Neural cell (in vitro differentiated cells): ENCODE data around the gene CNKSR2. TPM values are rescaled to one million over a fixed set of nuclear protein-coding genes. Genes with fewer than 3 reads are reported as not detected.

Experiments
- H2AFZ ChIP-seq: fragments of 200-600, 300-800 bp; sonication (generic), shearing (Covaris generic); 2 replicates; pipeline ENCODE4 v1.6.0; 2014; ENCODE audit warnings: low read depth, mild to moderate bottlenecking, antibody characterized with exemption, low read length, moderate library complexity
- H3F3A ChIP-seq: fragments of 200-600 bp; shearing (Covaris generic); 2 replicates; pipeline ENCODE4 v1.6.1; 2016; ENCODE audit warnings: mild to moderate bottlenecking, moderate library complexity, mixed read lengths, antibody characterized with exemption, low read length; ENCODE audit not compliant: insufficient read depth, poor library complexity, severe bottlenecking
- H3K27ac ChIP-seq: fragments of 200-600, 300-800 bp; sonication (generic), shearing (Covaris generic); 2 replicates; pipeline ENCODE4 v1.5.1; 2014; ENCODE audit warnings: mild to moderate bottlenecking, low read length, moderate library complexity
- H3K27me3 ChIP-seq: fragments of 300-800, 200-600 bp; sonication (generic), shearing (Covaris generic); 2 replicates; pipeline ENCODE4 v1.6.0; 2014; ENCODE audit warnings: mild to moderate bottlenecking, low read depth, low read length, moderate library complexity; ENCODE audit not compliant: insufficient read depth
- H3K36me3 ChIP-seq: fragments of 300-800, 200-600 bp; sonication (generic), shearing (Covaris generic); 2 replicates; pipeline ENCODE4 v1.5.1; 2014; ENCODE audit warnings: mild to moderate bottlenecking, antibody characterized with exemption, low read length, moderate library complexity; ENCODE audit not compliant: insufficient read depth
- H3K4me2 ChIP-seq: fragments of 300-800, 200-600 bp; sonication (generic), shearing (Covaris generic); 2 replicates; pipeline ENCODE4 v1.6.0; 2014; ENCODE audit warnings: mild to moderate bottlenecking, low read length
- H3K4me3 ChIP-seq: fragments of 300-800, 200-600 bp; sonication (generic), shearing (Covaris generic); 2 replicates; pipeline ENCODE4 v1.5.1; 2014; ENCODE audit warnings: mild to moderate bottlenecking, low read length, moderate library complexity
- H3K79me2 ChIP-seq: fragments of 200-600 bp; shearing (Covaris generic); replicated peaks from 2 replicates; pipeline ENCODE4 v1.6.0; 2014; ENCODE audit warnings: mild to moderate bottlenecking, low read length, moderate library complexity; ENCODE audit not compliant: insufficient read depth
- H3K9ac ChIP-seq: fragments of 300-800, 200-600 bp; sonication (generic), shearing (Covaris generic); 2 replicates; pipeline ENCODE4 v1.6.1; 2016; ENCODE audit warnings: mild to moderate bottlenecking, low read length, mixed read lengths
- H3K9me2 ChIP-seq: fragments of 200-600 bp; shearing (Covaris generic); 2 replicates; pipeline ENCODE4 v1.6.1; 2016; ENCODE audit warnings: mild to moderate bottlenecking, low read length, mixed read lengths; ENCODE audit not compliant: insufficient read depth
- H3K9me3 ChIP-seq: fragments of 200-600, 300-800 bp; sonication (generic), shearing (Covaris generic); 2 replicates; pipeline ENCODE4 v1.6.1; 2016; ENCODE audit warnings: mild to moderate bottlenecking, mixed run types, low read length, moderate library complexity, mixed read lengths
- H4K20me1 ChIP-seq: fragments of 200-600 bp; shearing (Covaris generic); 2 replicates; pipeline ENCODE4 v1.6.1; 2016; ENCODE audit warnings: mild to moderate bottlenecking, mixed run types; ENCODE audit not compliant: insufficient read depth
- CTCF ChIP-seq: fragments of 450-650 bp; IDR thresholded peaks from 2 replicates; pipeline ENCODE4 v1.5.1; 2014; ENCODE audit warnings: antibody characterized with exemption, mild to moderate bottlenecking, moderate library complexity; ENCODE audit not compliant: poor library complexity, severe bottlenecking
- EP300 ChIP-seq: fragments of 450-650 bp; conservative IDR thresholded peaks from 2 replicates; pipeline ENCODE4 v1.6.1; 2014; ENCODE audit warnings: antibody characterized with exemption, mild to moderate bottlenecking, moderate library complexity; ENCODE audit not compliant: poor library complexity, severe bottlenecking
- EZH2 ChIP-seq: fragments of 200-600, 300-800 bp; shearing (Covaris generic), sonication (generic); IDR thresholded peaks from 2 replicates; pipeline ENCODE4 v1.6.1; 2014; ENCODE audit warnings: antibody characterized with exemption, low read length, borderline replicate concordance, mild to moderate bottlenecking; ENCODE audit not compliant: insufficient read depth, poor library complexity, severe bottlenecking
- MXI1 ChIP-seq: fragments of 450-650 bp; conservative IDR thresholded peaks from 2 replicates; pipeline ENCODE4 v1.6.1; 2014; ENCODE audit warnings: antibody characterized with exemption, mild to moderate bottlenecking; ENCODE audit not compliant: poor library complexity, severe bottlenecking
- RAD21 ChIP-seq: fragments of 450-650 bp; conservative IDR thresholded peaks from 2 replicates; pipeline ENCODE4 v1.6.1; 2014; ENCODE audit warnings: antibody characterized with exemption, mild to moderate bottlenecking, moderate library complexity
- REST ChIP-seq: IDR thresholded peaks from 2 replicates; pipeline ENCODE4 v1.6.1; 2012; ENCODE audit warnings: borderline replicate concordance
- SMC3 ChIP-seq: fragments of 450-650 bp; conservative IDR thresholded peaks from 2 replicates; pipeline ENCODE4 v1.6.1; 2014; ENCODE audit warnings: antibody characterized with exemption, mild to moderate bottlenecking, moderate library complexity; ENCODE audit not compliant: poor library complexity
- TAF1 ChIP-seq: IDR thresholded peaks from 2 replicates; pipeline ENCODE4 v1.6.1; 2012; ENCODE audit warnings: low read depth
- polyA plus RNA-seq: library from polyadenylated mRNA; depleted of rRNA; stranded (reverse); fragments of >200 nt; gene quantifications from 2 replicates; pipeline ENCODE4 v1.2.3, GENCODE V29; 2014

The CNKSR2 gene
- polyA plus RNA-seq, 1 donor from 2014 or later = 31.1 TPM

- no peaks in the 10 kb centered on the region for H4K20me1 ChIP-seq
- no peak overlapping the region for H3K9ac ChIP-seq
- H2AFZ ChIP-seq = no peak overlapping the region
- H3K4me3 ChIP-seq = no peak overlapping the region
- no peak overlapping the region for H3K27ac ChIP-seq
- no peaks in the 10 kb centered on the region for H3K36me3 ChIP-seq
- H3F3A ChIP-seq = no peaks in the 10 kb centered on the region
- H3K9me3 ChIP-seq = no peaks in the 10 kb centered on the region
- H3K9me2 ChIP-seq = no peaks in the 10 kb centered on the region
- no peaks in the 10 kb centered on the region for H3K27me3 ChIP-seq
- peaks cover 73% of the 10 kb centered on the region for H3K79me2 ChIP-seq
- no peak overlapping the region for H3K4me2 ChIP-seq
- TF ChIP-seq MXI1 (no peak), CTCF (peak; percentile 30), SMC3 (no peak), RAD21 (no peak), EP300 (no peak), REST (no peak), EZH2 (no peak)
Measured at GRCh38 chrX:21382715-21383114, 8.5 kb downstream of the CNKSR2 start.

- Histone ChIP-seq H3K79me2 (peaks cover 68% of the 10 kb centered on the region), H3K4me2 (no peak overlapping the region), H3K27ac (no peak overlapping the region), H3K9me3 (no peaks in the 10 kb centered on the region), H3K27me3 (no peaks in the 10 kb centered on the region), H3K4me3 (no peak overlapping the region), H2AFZ (no peak overlapping the region), H3K36me3 (no peaks in the 10 kb centered on the region), H3K9ac (no peak overlapping the region), H4K20me1 (no peaks in the 10 kb centered on the region), H3K9me2 (no peaks in the 10 kb centered on the region), H3F3A (no peaks in the 10 kb centered on the region)
- no peak for TF ChIP-seq RAD21
- TF ChIP-seq CTCF = no peak
- no peak for TF ChIP-seq MXI1
- no peak for TF ChIP-seq EP300
- no peak for TF ChIP-seq TAF1
- no peak for TF ChIP-seq EZH2
- no peak for TF ChIP-seq REST
- TF ChIP-seq SMC3 = no peak
Measured at GRCh38 chrX:21383546-21383945, 9.3 kb downstream of the CNKSR2 start.
